Lower leg skin (tissue), 4 donors: ENCODE results near the gene FGF2. TPM values are rescaled to one million over a fixed set of nuclear protein-coding genes. Genes with fewer than 3 reads are reported as not detected.

Source experiments
- DNase-seq, 2 donors: peaks; one replicate each; pipeline ENCODE4 v3.0.0-alpha.2; 2019; ENCODE audit warnings: low spot score in 2 of 2
- H3K4me3 ChIP-seq: fragments of 200-600 bp; sonication (generic); 2 replicates; pipeline ENCODE4 v1.5.1; 2017; ENCODE audit warnings: mild to moderate bottlenecking, low read depth; ENCODE audit not compliant: poor library complexity, severe bottlenecking
- POLR2A ChIP-seq, 2 donors: fragments of 450-650 bp; IDR thresholded peaks; one replicate each; pipeline ENCODE4 v1.6.1; 2016 to 2017; ENCODE audit warnings: antibody characterized with exemption in 2 of 2, mild to moderate bottlenecking in 1 of 2, moderate library complexity in 1 of 2
- WGBS, 2 donors: methylation state at CpG; one replicate each; pipeline ENCODE4 v1.1.5; 2018; 5-methylcytosine and 5-hydroxymethylcytosine counted together
- intact Hi-C: fragments of 100-400 bp; cut with DNase I; formaldehyde crosslinking; loops from one replicate; pipeline ENCODE4 v1.15.0; 2023; ENCODE audit warnings: low total_unique reads
- total RNA-seq, 4 donors: library from RNA; depleted of rRNA; stranded (reverse); fragments of >200 nt; gene quantifications; one replicate each; pipeline ENCODE4 v1.1.0, GENCODE V29; 2016
- TF ChIP-seq, protein P1 (sequence below), 3 donors: fragments of 450-650 bp; IDR thresholded peaks; one replicate each; pipeline ENCODE4 v1.5.1; 2016; ENCODE audit warnings: antibody characterized with exemption in 3 of 3, mild to moderate bottlenecking in 3 of 3, moderate library complexity in 2 of 3

Gene FGF2
- total RNA-seq, 4 donors from 2014 or later: 4.8 to 6.1 (median 5.0) TPM

- no peak for DNase-seq
- H3K4me3 ChIP-seq: peak overlapping the region; percentile 40
- TF ChIP-seq, protein P1, sequence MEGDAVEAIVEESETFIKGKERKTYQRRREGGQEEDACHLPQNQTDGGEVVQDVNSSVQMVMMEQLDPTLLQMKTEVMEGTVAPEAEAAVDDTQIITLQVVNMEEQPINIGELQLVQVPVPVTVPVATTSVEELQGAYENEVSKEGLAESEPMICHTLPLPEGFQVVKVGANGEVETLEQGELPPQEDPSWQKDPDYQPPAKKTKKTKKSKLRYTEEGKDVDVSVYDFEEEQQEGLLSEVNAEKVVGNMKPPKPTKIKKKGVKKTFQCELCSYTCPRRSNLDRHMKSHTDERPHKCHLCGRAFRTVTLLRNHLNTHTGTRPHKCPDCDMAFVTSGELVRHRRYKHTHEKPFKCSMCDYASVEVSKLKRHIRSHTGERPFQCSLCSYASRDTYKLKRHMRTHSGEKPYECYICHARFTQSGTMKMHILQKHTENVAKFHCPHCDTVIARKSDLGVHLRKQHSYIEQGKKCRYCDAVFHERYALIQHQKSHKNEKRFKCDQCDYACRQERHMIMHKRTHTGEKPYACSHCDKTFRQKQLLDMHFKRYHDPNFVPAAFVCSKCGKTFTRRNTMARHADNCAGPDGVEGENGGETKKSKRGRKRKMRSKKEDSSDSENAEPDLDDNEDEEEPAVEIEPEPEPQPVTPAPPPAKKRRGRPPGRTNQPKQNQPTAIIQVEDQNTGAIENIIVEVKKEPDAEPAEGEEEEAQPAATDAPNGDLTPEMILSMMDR (IDR thresholded peaks at IDR 0.05): no peak
- TF ChIP-seq POLR2A (IDR thresholded peaks at IDR 0.05): no peak
- intact Hi-C loops: no loop called here
- WGBS, 2 donors: 48 to 51% methylated on average over 18 of the region's 18 CpGs
Measured at GRCh38 chr4:122826079-122826527, 528 bp upstream of the FGF2 start.

- peak overlapping the region; percentile 60 for H3K4me3 ChIP-seq
- peak in 1 of 2 donors; percentile 86 for DNase-seq
- WGBS, 2 donors: 1% methylated on average over 26 to 57 of the region's 57 CpGs
- TF ChIP-seq POLR2A (IDR thresholded peaks at IDR 0.05): no peak
- TF ChIP-seq, protein P1 (IDR thresholded peaks at IDR 0.05): no peak
- intact Hi-C loops: no loop called here
Measured at GRCh38 chr4:122827258-122827878, 737 bp downstream of the FGF2 start.

DNA sequence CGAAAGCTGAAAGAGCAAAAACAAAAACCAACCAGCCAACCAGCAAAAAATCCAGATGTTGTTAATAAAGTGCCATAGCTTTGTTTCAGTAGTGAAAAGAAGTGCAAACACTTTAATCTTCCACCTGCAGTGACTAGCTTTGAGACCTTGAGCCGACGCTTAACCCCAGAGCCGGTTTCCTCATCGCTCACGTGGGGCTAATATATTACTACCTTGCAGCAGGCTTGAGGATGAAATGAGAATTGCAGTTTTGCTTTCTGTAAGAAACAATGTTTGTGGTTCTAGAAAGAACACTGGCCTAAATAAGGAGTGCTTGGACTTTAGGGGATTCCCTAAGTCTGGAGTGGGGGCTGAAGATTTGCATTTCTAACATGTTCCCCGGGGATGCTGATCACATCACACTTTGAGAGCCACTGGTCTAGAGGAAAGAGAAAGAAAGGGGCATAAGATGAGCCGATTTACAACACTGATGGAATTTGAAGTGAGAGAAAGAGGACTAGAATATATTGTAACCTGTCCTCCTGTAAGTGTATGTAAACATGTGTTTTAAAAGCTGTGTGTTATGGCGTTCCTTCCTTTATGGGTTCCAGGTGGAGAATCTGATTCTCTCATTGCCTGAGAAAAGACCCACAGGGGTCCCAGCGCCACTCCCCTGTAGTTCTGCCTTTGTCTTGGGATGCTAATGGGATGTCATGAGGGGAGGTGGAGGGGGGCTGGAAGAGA is 1.4 kb downstream of the FGF2 start:
- WGBS, 2 donors: 24 to 32% methylated on average over 10 of the region's 10 CpGs
- intact Hi-C loops: no loop called here
- TF ChIP-seq POLR2A (IDR thresholded peaks at IDR 0.05): no peak
- TF ChIP-seq, protein P1 (IDR thresholded peaks at IDR 0.05): no peak
- peak in 1 of 2 donors; percentile 22 for DNase-seq
- peak overlapping the region; percentile 60 for H3K4me3 ChIP-seq

DNA sequence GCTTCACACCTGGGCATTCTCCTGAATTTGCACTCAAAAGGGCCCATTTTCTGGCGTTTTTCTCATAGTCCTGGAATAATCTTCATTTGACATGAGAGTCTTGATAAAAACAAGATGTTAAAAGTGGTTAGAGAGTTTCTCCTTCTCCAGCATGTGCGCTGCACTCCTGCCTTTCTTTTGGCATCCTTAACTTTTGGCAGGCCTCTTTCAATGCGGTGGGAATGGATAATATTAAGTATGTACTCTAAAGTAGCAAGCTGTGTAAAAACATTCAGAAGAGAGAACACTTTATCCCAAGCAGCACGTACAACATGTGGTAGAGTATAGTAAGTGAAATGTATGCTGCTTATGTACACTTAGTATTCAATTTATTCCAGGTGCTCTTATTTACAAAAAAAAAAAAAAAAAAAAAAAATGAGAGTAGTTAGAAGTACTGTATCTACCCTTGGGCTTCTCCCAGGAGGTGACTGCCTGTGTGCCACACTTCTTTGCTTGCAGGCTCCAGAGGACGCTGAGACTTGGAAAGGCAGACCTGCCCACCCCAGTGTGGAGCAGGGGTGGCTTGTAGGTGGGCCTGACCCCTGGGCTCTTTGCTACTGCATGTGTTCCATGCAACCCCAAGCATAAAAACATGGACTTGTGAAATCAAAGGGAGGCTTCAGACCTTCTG is 3.9 kb downstream of the FGF2 start:
- WGBS, 2 donors: 57 to 66% methylated on average over 5 of the region's 5 CpGs
- no peak for DNase-seq
- intact Hi-C loops: no loop called here
- TF ChIP-seq, protein P1 (IDR thresholded peaks at IDR 0.05): no peak
- no peak for TF ChIP-seq POLR2A (IDR thresholded peaks at IDR 0.05)
- no peak overlapping the region for H3K4me3 ChIP-seq

DNA sequence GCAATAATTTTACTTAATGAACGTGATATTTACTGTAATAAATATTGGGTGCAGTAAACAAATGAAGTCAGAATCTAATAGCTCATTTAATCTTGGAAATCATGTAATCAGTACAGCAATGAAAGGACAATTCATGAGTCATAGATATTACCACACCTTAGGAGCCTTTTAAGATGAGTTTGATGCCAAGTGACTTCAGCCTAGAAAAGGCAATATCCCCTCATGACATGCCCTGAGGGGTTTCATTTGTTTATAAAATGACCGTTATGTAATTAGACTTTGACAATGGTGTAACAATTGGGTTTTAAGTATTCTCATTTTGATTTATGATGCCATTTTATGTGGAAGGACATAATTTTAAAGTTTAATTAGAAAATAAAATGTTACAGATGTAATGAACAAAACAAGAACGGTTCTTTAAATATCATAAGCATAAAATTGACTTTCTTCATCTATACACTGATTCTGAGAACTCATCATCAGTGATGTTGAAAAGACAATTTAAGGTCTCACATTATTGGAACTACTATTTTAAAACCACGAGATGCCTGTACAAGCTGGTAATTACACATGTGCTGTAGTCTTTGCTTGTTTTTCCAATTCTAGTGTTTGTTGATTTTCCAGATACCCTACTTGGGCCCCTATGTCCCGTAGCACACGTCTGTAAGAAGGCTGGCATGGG is 5.0 kb downstream of the FGF2 start:
- intact Hi-C loops: no loop called here
- WGBS, 2 donors: 55 to 63% methylated on average over 6 of the region's 6 CpGs
- H3K4me3 ChIP-seq: no peak overlapping the region
- no peak for TF ChIP-seq POLR2A (IDR thresholded peaks at IDR 0.05)
- TF ChIP-seq, protein P1 (IDR thresholded peaks at IDR 0.05): no peak
- no peak for DNase-seq
